ENCODE measurements around the gene TEKTIP1. TPM values are rescaled to one million over a fixed set of nuclear protein-coding genes. Genes with fewer than 3 reads are reported as not detected.
"Not testable (repeated sequence)": the region's sequence is repeated elsewhere in the genome, so short reads cannot be mapped to it uniquely, and the experiment has no call there.

Gene TEKTIP1
- total RNA-seq, 1 donor from 2014 or later: 0.68 TPM

- H3K79me2 ChIP-seq (ENCODE audit: insufficient read depth, low read length): peaks cover 55% of the 10 kb centered on the region
- Mint-ChIP-seq H3K4me1 (ENCODE audit: low read depth, unreplicated experiment) (peaks cover 24% of the 10 kb centered on the region), H3K27me3 (ENCODE audit: low read depth, unreplicated experiment) (no peaks in the 10 kb centered on the region), H3K9me3 (ENCODE audit: unreplicated experiment) (no peaks in the 10 kb centered on the region), H3K4me3 (ENCODE audit: unreplicated experiment) (peak overlapping the region; percentile 94), H3K27ac (ENCODE audit: unreplicated experiment) (peak overlapping the region; percentile 93), H3K36me3 (ENCODE audit: low read depth, unreplicated experiment) (peaks cover 6% of the 10 kb centered on the region)
- no peaks in the 10 kb centered on the region for H3K27me3 ChIP-seq (ENCODE audit: insufficient read depth, low read length)
- H3K4me3 ChIP-seq (ENCODE audit: insufficient read depth, low read depth, low read length): peak overlapping the region; percentile 82
- no peaks in the 10 kb centered on the region for H3K9me3 ChIP-seq (ENCODE audit: insufficient read depth, low read depth, low read length)
- no peak for FAIRE-seq
- H4K20me1 ChIP-seq (ENCODE audit: insufficient read depth, low read length): peaks cover 44% of the 10 kb centered on the region
- H3K27ac ChIP-seq (ENCODE audit: low read depth, low read length): peak overlapping the region; percentile 80
- no peaks in the 10 kb centered on the region for H3K36me3 ChIP-seq (ENCODE audit: insufficient read depth, low read length)
- peaks cover 36% of the 10 kb centered on the region for H3K4me1 ChIP-seq (ENCODE audit: insufficient read depth, low read length)
- TF ChIP-seq EZH2 (IDR thresholded peaks at IDR 0.05; ENCODE audit: insufficient read depth, low read length): no peak
- TF ChIP-seq, protein P1, sequence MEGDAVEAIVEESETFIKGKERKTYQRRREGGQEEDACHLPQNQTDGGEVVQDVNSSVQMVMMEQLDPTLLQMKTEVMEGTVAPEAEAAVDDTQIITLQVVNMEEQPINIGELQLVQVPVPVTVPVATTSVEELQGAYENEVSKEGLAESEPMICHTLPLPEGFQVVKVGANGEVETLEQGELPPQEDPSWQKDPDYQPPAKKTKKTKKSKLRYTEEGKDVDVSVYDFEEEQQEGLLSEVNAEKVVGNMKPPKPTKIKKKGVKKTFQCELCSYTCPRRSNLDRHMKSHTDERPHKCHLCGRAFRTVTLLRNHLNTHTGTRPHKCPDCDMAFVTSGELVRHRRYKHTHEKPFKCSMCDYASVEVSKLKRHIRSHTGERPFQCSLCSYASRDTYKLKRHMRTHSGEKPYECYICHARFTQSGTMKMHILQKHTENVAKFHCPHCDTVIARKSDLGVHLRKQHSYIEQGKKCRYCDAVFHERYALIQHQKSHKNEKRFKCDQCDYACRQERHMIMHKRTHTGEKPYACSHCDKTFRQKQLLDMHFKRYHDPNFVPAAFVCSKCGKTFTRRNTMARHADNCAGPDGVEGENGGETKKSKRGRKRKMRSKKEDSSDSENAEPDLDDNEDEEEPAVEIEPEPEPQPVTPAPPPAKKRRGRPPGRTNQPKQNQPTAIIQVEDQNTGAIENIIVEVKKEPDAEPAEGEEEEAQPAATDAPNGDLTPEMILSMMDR (IDR thresholded peaks at IDR 0.05; ENCODE audit: insufficient read depth, low read depth, low read length): no peak
- H3K4me2 ChIP-seq (ENCODE audit: low read length): peak overlapping the region; percentile 100
- peak overlapping the region; percentile 89 for H3K9ac ChIP-seq (ENCODE audit: low read length)
- no peak for DNase-seq (ENCODE audit: low read depth)
- peak overlapping the region; percentile 25 for H2AFZ ChIP-seq (ENCODE audit: low read depth, low read length)
Observed at GRCh38 chr19:3506384-3507340, 32.3 kb upstream of the TEKTIP1 start.

- Histone ChIP-seq H4K20me1 (ENCODE audit: insufficient read depth, low read length) (peaks cover 52% of the 10 kb centered on the region), H3K4me2 (ENCODE audit: low read length) (peak overlapping the region; percentile 100), H2AFZ (ENCODE audit: low read depth, low read length) (peak overlapping the region; percentile 9), H3K36me3 (ENCODE audit: insufficient read depth, low read length) (no peaks in the 10 kb centered on the region), H3K79me2 (ENCODE audit: insufficient read depth, low read length) (peaks cover 64% of the 10 kb centered on the region), H3K9me3 (ENCODE audit: insufficient read depth, low read depth, low read length) (no peaks in the 10 kb centered on the region), H3K4me1 (ENCODE audit: insufficient read depth, low read length) (peaks cover 36% of the 10 kb centered on the region), H3K4me3 (ENCODE audit: insufficient read depth, low read depth, low read length) (peak overlapping the region; percentile 82), H3K9ac (ENCODE audit: low read length) (peak overlapping the region; percentile 89), H3K27ac (ENCODE audit: low read depth, low read length) (peak overlapping the region; percentile 62), H3K27me3 (ENCODE audit: insufficient read depth, low read length) (no peaks in the 10 kb centered on the region)
- no peak for TF ChIP-seq EZH2 (IDR thresholded peaks at IDR 0.05; ENCODE audit: insufficient read depth, low read length)
- TF ChIP-seq, protein P1 (IDR thresholded peaks at IDR 0.05; ENCODE audit: insufficient read depth, low read depth, low read length): no peak
- H3K4me3 Mint-ChIP-seq (ENCODE audit: unreplicated experiment): peak overlapping the region; percentile 94
- peaks cover 6% of the 10 kb centered on the region for H3K36me3 Mint-ChIP-seq (ENCODE audit: low read depth, unreplicated experiment)
- H3K27me3 Mint-ChIP-seq (ENCODE audit: low read depth, unreplicated experiment): no peaks in the 10 kb centered on the region
- peak overlapping the region; percentile 93 for H3K27ac Mint-ChIP-seq (ENCODE audit: unreplicated experiment)
- FAIRE-seq (no peak), DNase-seq (ENCODE audit: low read depth) (no peak)
- peaks cover 24% of the 10 kb centered on the region for H3K4me1 Mint-ChIP-seq (ENCODE audit: low read depth, unreplicated experiment)
- no peaks in the 10 kb centered on the region for H3K9me3 Mint-ChIP-seq (ENCODE audit: unreplicated experiment)
Observed at GRCh38 chr19:3507371-3508120, 31.4 kb upstream of the TEKTIP1 start.

GRCh38 chr19:3508121-3508661, 30.8 kb upstream of the TEKTIP1 start:
- H3K9me3 Mint-ChIP-seq (ENCODE audit: unreplicated experiment); FAIRE-seq; H3K4me3 ChIP-seq (ENCODE audit: insufficient read depth, low read depth, low read length); H3K36me3 ChIP-seq (ENCODE audit: insufficient read depth, low read length); H3K27me3 Mint-ChIP-seq (ENCODE audit: low read depth, unreplicated experiment); H3K36me3 Mint-ChIP-seq (ENCODE audit: low read depth, unreplicated experiment); H3K27me3 ChIP-seq (ENCODE audit: insufficient read depth, low read length); DNase-seq (ENCODE audit: low read depth); H2AFZ ChIP-seq (ENCODE audit: low read depth, low read length); H3K9me3 ChIP-seq (ENCODE audit: insufficient read depth, low read depth, low read length): not testable (repeated sequence)
- Mint-ChIP-seq H3K4me1 (ENCODE audit: low read depth, unreplicated experiment) (peaks cover 24% of the 10 kb centered on the region), H3K4me3 (ENCODE audit: unreplicated experiment) (peak overlapping the region; percentile 94), H3K27ac (ENCODE audit: unreplicated experiment) (peak overlapping the region; percentile 84)
- Histone ChIP-seq H3K4me2 (ENCODE audit: low read length) (peak overlapping the region; percentile 100), H3K27ac (ENCODE audit: low read depth, low read length) (peak overlapping the region; percentile 88), H4K20me1 (ENCODE audit: insufficient read depth, low read length) (peaks cover 59% of the 10 kb centered on the region), H3K79me2 (ENCODE audit: insufficient read depth, low read length) (peaks cover 70% of the 10 kb centered on the region), H3K4me1 (ENCODE audit: insufficient read depth, low read length) (peaks cover 36% of the 10 kb centered on the region), H3K9ac (ENCODE audit: low read length) (peak overlapping the region; percentile 72)
